Measurements from ENCODE around the gene LCE3C.
A peak's percentile ranks its signal among the peaks of the same experiment; 100 is the strongest.

Gene LCE3C

GRCh38 chr1:152582647-152583046 lies 17.4 kb upstream of the LCE3C start:
- H3K4me3 ChIP-seq (ENCODE audit: low read depth, low read length), result no peak overlapping the region
- no peak for TF ChIP-seq CTCF (IDR thresholded peaks at IDR 0.05; ENCODE audit: borderline replicate concordance, insufficient read depth, low read depth, low read length)

GRCh38 chr1:152585586-152585985 lies 14.4 kb upstream of the LCE3C start:
- no peak overlapping the region for H3K4me3 ChIP-seq (ENCODE audit: low read depth, low read length)
- TF ChIP-seq CTCF (IDR thresholded peaks at IDR 0.05; ENCODE audit: borderline replicate concordance, insufficient read depth, low read depth, low read length), result peak; percentile 35; the same call in 1 of the 2 replicates

GRCh38 chr1:152596986-152597385 lies 3.0 kb upstream of the LCE3C start:
- TF ChIP-seq CTCF (IDR thresholded peaks at IDR 0.05; ENCODE audit: borderline replicate concordance, insufficient read depth, low read depth, low read length), result no peak
- H3K4me3 ChIP-seq (ENCODE audit: low read depth, low read length), result no peak overlapping the region

- no peak within 1 kb of the TSS for H3K4me3 ChIP-seq (ENCODE audit: low read depth, low read length)
- no peak for TF ChIP-seq CTCF (IDR thresholded peaks at IDR 0.05; ENCODE audit: borderline replicate concordance, insufficient read depth, low read depth, low read length)
Measured at GRCh38 chr1:152613511-152613910, 13.5 kb downstream of the LCE3C start, which contains the start of gene LCE3B. Gene LCE3B, plus strand, starts transcription at chr1:152613811. Its CDS starts 0 bp downstream, at chr1:152613811.

- no peak overlapping the region for H3K4me3 ChIP-seq (ENCODE audit: low read depth, low read length)
- TF ChIP-seq CTCF (IDR thresholded peaks at IDR 0.05; ENCODE audit: borderline replicate concordance, insufficient read depth, low read depth, low read length), result no peak
Measured at GRCh38 chr1:152621993-152622392, 22.0 kb downstream of the LCE3C start.

GRCh38 chr1:152622803-152623202 lies 22.8 kb downstream of the LCE3C start, which contains the start of gene LCE3A:
Gene LCE3A, minus strand, starts transcription at chr1:152623103. Its CDS starts 0 bp downstream, at chr1:152623103.
- H3K4me3 ChIP-seq (ENCODE audit: low read depth, low read length), result no peak within 1 kb of the TSS
- TF ChIP-seq CTCF (IDR thresholded peaks at IDR 0.05; ENCODE audit: borderline replicate concordance, insufficient read depth, low read depth, low read length), result no peak

- H3K4me3 ChIP-seq (ENCODE audit: low read depth, low read length), result no peak overlapping the region
- TF ChIP-seq CTCF (IDR thresholded peaks at IDR 0.05; ENCODE audit: borderline replicate concordance, insufficient read depth, low read depth, low read length), result peak; percentile 70; the same call in 1 of the 2 replicates
Measured at GRCh38 chr1:152623203-152623844, 23.3 kb downstream of the LCE3C start.
